Heart left ventricle (tissue), 16 donors: ENCODE data around the gene CDK10. TPM values are rescaled to one million over a fixed set of nuclear protein-coding genes. Genes with fewer than 3 reads are reported as not detected.

Experiments
- ATAC-seq, 4 donors: fragments of 200-7000 bp; cut with Tn5 transposase; one replicate each; pipeline ENCODE4 v1.9.1; 2020 to 2022; ENCODE audit warnings: moderate library complexity in 4 of 4, mild to moderate bottlenecking in 3 of 4, moderate number of reproducible peaks in 1 of 4
- DNase-seq, 5 donors: peaks; one replicate each; pipeline ENCODE4 v3.0.0-alpha.2; 2020
- H3K27ac ChIP-seq, 12 donors: fragments of 200-600 bp; sonication (generic) in 4 of 12; one replicate each; pipeline versions ENCODE4 v1.5.0 to v1.8.0; 2016 to 2022; ENCODE audit warnings: mild to moderate bottlenecking in 2 of 12
- H3K27me3 ChIP-seq, 9 donors: fragments of 200-600 bp; sonication (generic) in 2 of 9; one replicate each; pipeline versions ENCODE4 v1.5.1 to v1.8.0; 2016 to 2022; ENCODE audit warnings: mild to moderate bottlenecking in 3 of 9
- H3K36me3 ChIP-seq, 9 donors: fragments of 200-600 bp; sonication (generic) in 2 of 9; one replicate each; pipeline versions ENCODE4 v1.5.0 to v1.8.0; 2018 to 2022; ENCODE audit warnings: mild to moderate bottlenecking in 2 of 9
- H3K4me1 ChIP-seq, 12 donors: fragments of 200-600 bp; sonication (generic) in 4 of 12; one replicate each; pipeline versions ENCODE4 v1.5.0 to v1.8.0; 2016 to 2022; ENCODE audit warnings: mild to moderate bottlenecking in 3 of 12
- H3K4me3 ChIP-seq, 12 donors: fragments of 200-600 bp; sonication (generic) in 4 of 12; one replicate each; pipeline versions ENCODE4 v1.5.0 to v1.8.0; 2017 to 2022; ENCODE audit warnings: mild to moderate bottlenecking in 9 of 12, moderate library complexity in 4 of 12
- H3K9me3 ChIP-seq, 12 donors: fragments of 200-600 bp; sonication (generic) in 4 of 12; one replicate each; pipeline versions ENCODE4 v1.5.0 to v1.8.0; 2016 to 2022; ENCODE audit warnings: mild to moderate bottlenecking in 1 of 12
- CTCF ChIP-seq, 12 donors: fragments of 200-600 bp; sonication (generic) in 4 of 12; IDR thresholded peaks; one replicate each; pipeline versions ENCODE4 v1.5.0 to v1.8.0; 2018 to 2022; ENCODE audit warnings: antibody characterized with exemption in 12 of 12, mild to moderate bottlenecking in 5 of 12
- POLR2A ChIP-seq, 2 donors: fragments of 450-650 bp; IDR thresholded peaks; one replicate each; pipeline ENCODE4 v1.6.1; 2017; ENCODE audit warnings: antibody characterized with exemption in 2 of 2, mild to moderate bottlenecking in 2 of 2, moderate library complexity in 2 of 2
- WGBS, 4 donors: extraction: QIAGEN DNeasy Blood & Tissue Kit in 2 of 4; methylation state at CpG; one replicate each; pipeline versions ENCODE4 v1.1.5 to v1.1.7; 2013 to 2018; 5-methylcytosine and 5-hydroxymethylcytosine counted together
- intact Hi-C, 10 donors: fragments of 100-400 bp; cut with DNase I; formaldehyde crosslinking; loops; one replicate each; pipeline versions ENCODE4 v1.11.1 to v1.14.2; 2022
- polyA plus RNA-seq, 2 donors: library from polyadenylated mRNA; stranded (reverse); fragments of 200-250 nt; gene quantifications; one replicate each; pipeline ENCODE4 v1.2.3, GENCODE V29; 2013
- total RNA-seq, 9 donors: library from RNA; depleted of rRNA in 2 of 9; stranded (reverse); fragments of >200 nt in 2 of 9; fragmentation: NEBNext Ultra II Directional in 3 of 9; extraction: Animal tissue kit (Norgen Biotek cat#: 25700) in 3 of 9; gene quantifications; one replicate each; pipeline versions ENCODE4 v1.1.0 to v1.2.4, GENCODE V29; 2016 to 2023
- donor health status: ischemic (EF 13 %, LVEDD 7.1; RV severe dilation, severe dysfunction).
- donor health status: healthy with polysubstance abuse.
- donor health status: DM: no; HTN: yes; CAD: no.
- donor health status: DM: no; HTN: no; CAD: no.
- donor health status: ischemic (EF 25% LVEDD 6.9; RV normal size, moderate dysfunction).
- donor health status: ischemic (EF 25% LVEDD 5.7; RV mildly dilated, moderate dysfunction).
- donor health status: healthy.
- donor health status: DM: yes; HTN: yes; CAD: no.
- donor health status: ischemic (EF 35%, LVEDD 5.7; RV mildly dilated, moderate dysfunction).
- donor health status: nonischemic (EF 11% LVEDD 7.7; RV severe dilation, severe dysfunction).
- donor health status: DM: yes; HTN: yes; CAD: no.
- donor health status: PGD.
- donor health status: ischemic (EF 29% LVEDD 5.4; RV normal size, mild dysfunction).
- donor health status: nonischemic (EF 23%, LVEDD 6.1; RV moderate dilation, normal function).

Gene CDK10
- total and polyA plus RNA-seq, 11 donors: 16.1 to 31.4 (median 21.5) TPM

GRCh38 chr16:89737341-89738071 lies 51.0 kb downstream of the CDK10 start:
- intact Hi-C loops: loop anchor here in 1 of 10 donors (2.0 kb wide), 1 partner anchor 15 kb away; no protein-coding TSS in a partner anchor
- H3K4me3 ChIP-seq: no peak overlapping the region
- WGBS, 4 donors: 88 to 91% (median 89%) methylated on average over 20 of the region's 20 CpGs
- peaks cover 4 to 90% (median 83%) of the 10 kb centered on the region in 9 donors for H3K36me3 ChIP-seq
- no peaks in the 10 kb centered on the region for H3K9me3 ChIP-seq
- no peak overlapping the region for H3K27ac ChIP-seq
- no peaks in the 10 kb centered on the region for H3K27me3 ChIP-seq
- no peaks in the 10 kb centered on the region for H3K4me1 ChIP-seq
- no peak for TF ChIP-seq CTCF (IDR thresholded peaks at IDR 0.05)
- no peak for TF ChIP-seq POLR2A (IDR thresholded peaks at IDR 0.05)
- DNase-seq (no peak), ATAC-seq (no peak)

- Histone ChIP-seq H3K36me3 (peaks cover 4 to 89% (median 82%) of the 10 kb centered on the region in 9 donors), H3K4me3 (no peak overlapping the region), H3K27ac (no peak overlapping the region), H3K9me3 (no peaks in the 10 kb centered on the region), H3K4me1 (no peaks in the 10 kb centered on the region), H3K27me3 (no peaks in the 10 kb centered on the region)
- 91 to 94% (median 93%) methylated on average over 5 to 14 of the region's 14 CpGs for WGBS, 4 donors
- DNase-seq (no peak), ATAC-seq (no peak)
- intact Hi-C loops: no loop called here
- TF ChIP-seq CTCF (IDR thresholded peaks at IDR 0.05) (no peak), POLR2A (IDR thresholded peaks at IDR 0.05) (no peak)
Measured at GRCh38 chr16:89738072-89738377, 51.5 kb downstream of the CDK10 start.

- H3K9me3 ChIP-seq: no peaks in the 10 kb centered on the region
- H3K27ac ChIP-seq: no peak overlapping the region
- H3K4me1 ChIP-seq: no peaks in the 10 kb centered on the region
- intact Hi-C loops: no loop called here
- ATAC-seq (peak in 1 of 4 donors; percentile 10), DNase-seq (no peak)
- H3K27me3 ChIP-seq: no peaks in the 10 kb centered on the region
- no peak for TF ChIP-seq CTCF (IDR thresholded peaks at IDR 0.05)
- peaks cover 0 to 82% (median 75%) of the 10 kb centered on the region in 9 donors for H3K36me3 ChIP-seq
- WGBS, 4 donors: 74 to 83% (median 83%) methylated on average over 9 to 20 of the region's 20 CpGs
- no peak overlapping the region for H3K4me3 ChIP-seq
Measured at GRCh38 chr16:89738538-89739317, 52.2 kb downstream of the CDK10 start.

GRCh38 chr16:89739383-89739782 lies 52.9 kb downstream of the CDK10 start:
- TF ChIP-seq POLR2A (IDR thresholded peaks at IDR 0.05): no peak
- TF ChIP-seq CTCF (IDR thresholded peaks at IDR 0.05): no peak
- DNase-seq (no peak), ATAC-seq (no peak)
- Histone ChIP-seq H3K27me3 (no peaks in the 10 kb centered on the region), H3K9me3 (no peaks in the 10 kb centered on the region), H3K4me3 (no peak overlapping the region), H3K36me3 (peaks cover 0 to 76% (median 68%) of the 10 kb centered on the region in 9 donors), H3K4me1 (no peaks in the 10 kb centered on the region), H3K27ac (no peak overlapping the region)
- intact Hi-C loops: no loop called here
- WGBS, 4 donors: 81 to 96% (median 86%) methylated on average over 6 to 9 of the region's 9 CpGs
